Astrocyte of the hippocampus (primary cell): Measurements from ENCODE around the gene TRIP13.
"Not testable (repeated sequence)": the region's sequence is repeated elsewhere in the genome, so short reads cannot be mapped to it uniquely, and the experiment has no call there.

Experiments
- DNase-seq: peaks from one replicate; pipeline ENCODE4 v3.0.0; 2011; ENCODE audit warnings: low read depth, low spot score

The TRIP13 gene

GRCh38 chr5:872301-872700, 20.4 kb upstream of the TRIP13 start:
- no peak for DNase-seq

- no peak for DNase-seq
Measured at GRCh38 chr5:873328-873727, 19.4 kb upstream of the TRIP13 start.

- no peak for DNase-seq
Measured at GRCh38 chr5:875931-876330, 16.8 kb upstream of the TRIP13 start.

- DNase-seq: no peak
Measured at GRCh38 chr5:876398-877365, 16.0 kb upstream of the TRIP13 start.

- no peak for DNase-seq
Measured at GRCh38 chr5:878125-878524, 14.6 kb upstream of the TRIP13 start.

- not testable (repeated sequence) for DNase-seq
Measured at GRCh38 chr5:878677-879076, 14.0 kb upstream of the TRIP13 start.

GRCh38 chr5:880816-881550, 11.7 kb upstream of the TRIP13 start:
- DNase-seq: no peak

GRCh38 chr5:881551-881935, 11.1 kb upstream of the TRIP13 start:
- no peak for DNase-seq

- no peak for DNase-seq
Measured at GRCh38 chr5:882253-883183, 10.2 kb upstream of the TRIP13 start.

GRCh38 chr5:883475-884181, 9.1 kb upstream of the TRIP13 start:
- no peak for DNase-seq

GRCh38 chr5:884345-885126, 8.1 kb upstream of the TRIP13 start:
- no peak for DNase-seq

- DNase-seq: no peak
Measured at GRCh38 chr5:885127-885442, 7.6 kb upstream of the TRIP13 start.

- no peak for DNase-seq
Measured at GRCh38 chr5:885529-885928, 7.2 kb upstream of the TRIP13 start.

- no peak for DNase-seq
Measured at GRCh38 chr5:886036-886435, 6.6 kb upstream of the TRIP13 start.

GRCh38 chr5:886716-887325, 5.9 kb upstream of the TRIP13 start:
- no peak for DNase-seq

GRCh38 chr5:887947-888637, 4.6 kb upstream of the TRIP13 start:
- no peak for DNase-seq

- no peak for DNase-seq
Measured at GRCh38 chr5:888638-889035, 4.0 kb upstream of the TRIP13 start.

- DNase-seq: no peak
Measured at GRCh38 chr5:889075-889710, 3.5 kb upstream of the TRIP13 start.
